Motor neuron (in vitro differentiated cells): ENCODE results near the gene ZNF362. TPM values are rescaled to one million over a fixed set of nuclear protein-coding genes. Genes with fewer than 3 reads are reported as not detected.
A peak's percentile ranks its signal among the peaks of the same experiment; 100 is the strongest.

Experiments used
- ATAC-seq, 8 experiments: fragments of 200-7000 bp; cut with Tn5 transposase; replicated peaks in 6 of 8; 2 replicates each; pipeline ENCODE4 v1.8.0; 2021; ENCODE audit warnings: mild to moderate bottlenecking in 8 of 8, moderate library complexity in 8 of 8
- H3K27ac ChIP-seq, 2 donors: fragments of 250-450 bp; sonication (Bioruptor Pico); 2 replicates each; pipeline ENCODE4 v1.9.0; 2021; ENCODE audit warnings: antibody characterized with exemption in 2 of 2, mild to moderate bottlenecking in 2 of 2, moderate library complexity in 1 of 2
- H3K4me1 ChIP-seq, 2 donors: fragments of 250-450 bp; sonication (Bioruptor Pico); replicated peaks in 1 of 2; 2 replicates each; pipeline ENCODE4 v1.6.1; 2021; ENCODE audit warnings: antibody characterized with exemption in 2 of 2, mild to moderate bottlenecking in 2 of 2, moderate library complexity in 1 of 2
- H3K4me3 ChIP-seq, 5 donors: fragments of 250-450 bp; sonication (Bioruptor Pico); 2 replicates each; pipeline ENCODE4 v1.9.0; 2021; ENCODE audit warnings: antibody characterized with exemption in 5 of 5, mild to moderate bottlenecking in 5 of 5, moderate library complexity in 4 of 5
- WGBS, 10 experiments: fragments of 450-650 bp; shearing (Covaris generic); methylation state at CpG; one replicate each; pipeline ENCODE4 v1.0.0; 2022; 5-methylcytosine and 5-hydroxymethylcytosine counted together
- in situ Hi-C, 9 experiments: fragments of 400-800 bp; cut with MboI; loops; one replicate each; pipeline ENCODE4 v1.15.0; 2021; ENCODE audit warnings: low sequenced_read_pairs in 9 of 9, low pct_unique_long_range_greater_than_20kb in 2 of 9; ENCODE audit not compliant: unreplicated experiment in 9 of 9
- total RNA-seq, 8 experiments: library from RNA; unstranded; fragments of 300-600 nt; gene quantifications; 2 replicates each; pipeline versions ENCODE4 v1.2.3 to v1.2.4, GENCODE V29; 2022

Gene ZNF362
- total RNA-seq, 8 experiments from 2014 or later: 4.4 to 31.7 (median 25.3) TPM

DNA sequence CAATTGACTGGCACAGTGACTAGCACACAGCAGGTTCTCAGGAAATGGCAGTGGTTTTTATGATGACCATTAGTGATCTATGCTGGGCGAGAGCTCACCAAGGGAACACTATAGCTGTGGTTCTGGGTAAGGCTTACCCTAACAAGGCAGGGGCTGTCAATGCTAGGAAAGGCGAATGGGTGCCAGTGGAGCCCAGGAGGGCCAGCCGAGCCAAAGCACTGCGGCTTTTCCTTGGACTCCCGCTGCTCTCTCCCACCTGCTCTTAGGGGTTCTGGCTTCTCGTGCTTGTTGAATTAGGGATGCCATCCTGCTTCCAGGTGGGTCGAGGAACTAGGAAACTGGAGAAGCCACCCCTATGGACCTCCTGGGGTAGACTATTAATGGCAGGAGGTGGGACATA lies 74.6 kb downstream of the ZNF362 start:
- Histone ChIP-seq H3K4me1 (no peaks in the 10 kb centered on the region), H3K4me3 (no peak overlapping the region), H3K27ac (no peak overlapping the region)
- WGBS, 10 experiments: 80 to 100% (median 100%) methylated on average over 1 to 6 of the region's 7 CpGs; no CpG with 5 or more reads in 2 of the 10 experiments
- ATAC-seq: no peak
- in situ Hi-C loops: no loop called here

GRCh38 chr1:33331444-33332356 lies 75.4 kb downstream of the ZNF362 start:
- Histone ChIP-seq H3K4me3 (no peak overlapping the region), H3K27ac (no peak overlapping the region), H3K4me1 (peaks cover 4 to 5% of the 10 kb centered on the region in 2 donors)
- ATAC-seq: no peak
- in situ Hi-C loops: no loop called here
- 57 to 100% (median 91%) methylated on average over 2 to 7 of the region's 10 CpGs; no CpG with 5 or more reads in 2 of the 10 experiments for WGBS, 10 experiments

- Histone ChIP-seq H3K4me1 (peaks cover 6 to 8% of the 10 kb centered on the region in 2 donors), H3K27ac (no peak overlapping the region), H3K4me3 (no peak overlapping the region)
- ATAC-seq: peak in 2 of 8 experiments; percentile 4 to 22
- 50 to 100% (median 95%) methylated on average over 1 to 9 of the region's 10 CpGs; no CpG with 5 or more reads in 4 of the 10 experiments for WGBS, 10 experiments
- in situ Hi-C loops: no loop called here
Measured at GRCh38 chr1:33332357-33332789, 76.1 kb downstream of the ZNF362 start.

- in situ Hi-C loops: no loop called here
- WGBS, 10 experiments: 61 to 100% (median 100%) methylated on average over 1 to 5 of the region's 5 CpGs; no CpG with 5 or more reads in 3 of the 10 experiments
- H3K27ac ChIP-seq: no peak overlapping the region
- ATAC-seq: peak in 1 of 8 experiments; percentile 1
- no peak overlapping the region for H3K4me3 ChIP-seq
- H3K4me1 ChIP-seq: peaks cover 11 to 13% of the 10 kb centered on the region in 2 donors
Measured at GRCh38 chr1:33332881-33333280, 76.6 kb downstream of the ZNF362 start.

- no peak overlapping the region for H3K27ac ChIP-seq
- 0 to 95% (median 76%) methylated on average over 1 to 17 of the region's 17 CpGs; no CpG with 5 or more reads in 1 of the 10 experiments for WGBS, 10 experiments
- H3K4me1 ChIP-seq: peaks cover 23 to 26% of the 10 kb centered on the region in 2 donors
- H3K4me3 ChIP-seq: no peak overlapping the region
- peak in 2 of 8 experiments; percentile 65 to 68 for ATAC-seq
- in situ Hi-C loops: no loop called here
Measured at GRCh38 chr1:33334081-33334552, 77.8 kb downstream of the ZNF362 start.

GRCh38 chr1:33335020-33335419 lies 78.7 kb downstream of the ZNF362 start:
- ATAC-seq: peak in 1 of 8 experiments; percentile 18
- 30 to 88% (median 82%) methylated on average over 1 to 4 of the region's 4 CpGs; no CpG with 5 or more reads in 1 of the 10 experiments for WGBS, 10 experiments
- Histone ChIP-seq H3K4me3 (no peak overlapping the region), H3K4me1 (peaks cover 32 to 35% of the 10 kb centered on the region in 2 donors), H3K27ac (no peak overlapping the region)
- in situ Hi-C loops: no loop called here

DNA sequence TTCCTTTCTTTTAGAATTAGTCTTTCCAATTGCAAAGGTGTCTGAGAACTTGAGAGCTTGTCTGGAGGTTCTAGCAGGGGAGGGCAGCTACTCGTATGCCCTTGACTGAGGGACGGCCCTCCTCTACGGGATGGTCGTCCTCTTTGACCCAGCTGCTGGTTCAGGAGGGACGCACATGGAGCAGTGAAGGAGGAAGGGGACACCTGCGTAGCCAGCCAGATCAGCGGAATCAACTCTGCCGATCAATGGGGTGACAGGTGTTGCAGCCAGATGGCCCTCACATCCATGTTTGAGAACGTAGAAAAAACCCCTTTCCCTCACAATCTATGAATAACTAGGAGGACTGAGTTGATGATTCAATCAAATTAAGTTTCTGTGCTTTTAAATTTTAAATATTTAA lies 80.3 kb downstream of the ZNF362 start:
- WGBS, 10 experiments: 0 to 86% (median 73%) methylated on average over 2 to 8 of the region's 9 CpGs
- Histone ChIP-seq H3K27ac (no peak overlapping the region), H3K4me1 (peaks cover 45 to 50% of the 10 kb centered on the region in 2 donors), H3K4me3 (no peak overlapping the region)
- in situ Hi-C loops: no loop called here
- ATAC-seq: no peak

DNA sequence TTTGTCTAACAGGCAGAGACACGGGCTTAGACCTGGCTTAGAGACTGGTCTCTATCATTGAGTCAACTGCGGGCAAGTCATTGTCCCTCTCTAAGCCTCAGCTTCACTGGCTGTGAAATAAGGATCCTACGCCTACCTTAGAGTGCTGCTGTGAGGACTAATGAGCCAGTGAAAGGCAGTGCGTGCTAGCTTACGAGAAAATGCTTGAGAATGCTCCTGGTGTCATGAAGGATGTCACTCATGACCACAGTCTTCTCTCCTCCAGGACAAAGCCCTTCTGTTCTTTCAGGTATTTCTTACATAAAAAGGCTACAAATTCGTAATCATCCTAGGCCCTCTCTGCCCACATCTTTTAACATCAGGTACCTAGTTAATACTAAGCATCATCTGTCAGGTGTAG lies 81.1 kb downstream of the ZNF362 start:
- ATAC-seq: no peak
- H3K27ac ChIP-seq: no peak overlapping the region

GRCh38 chr1:33338048-33338439 lies 81.8 kb downstream of the ZNF362 start:
- no peak overlapping the region for H3K4me3 ChIP-seq
- 0 to 100% (median 82%) methylated on average over 1 of the region's 1 CpG; no CpG with 5 or more reads in 4 of the 10 experiments for WGBS, 10 experiments
- in situ Hi-C loops: no loop called here

More for the DNA sequence above, 81.1 kb downstream of the ZNF362 start:
- in situ Hi-C loops: no loop called here
- Histone ChIP-seq H3K4me3 (no peak overlapping the region), H3K4me1 (peaks cover 53 to 59% of the 10 kb centered on the region in 2 donors)
- 73 to 100% (median 87%) methylated on average over 1 to 6 of the region's 6 CpGs; no CpG with 5 or more reads in 2 of the 10 experiments for WGBS, 10 experiments

GRCh38 chr1:33338440-33339211 lies 82.3 kb downstream of the ZNF362 start:
- peak in 6 of 8 experiments; percentile 1 to 44 (median 22) for ATAC-seq

More at GRCh38 chr1:33338048-33338439, 81.8 kb downstream of the ZNF362 start:
- H3K4me1 ChIP-seq: peaks cover 59 to 65% of the 10 kb centered on the region in 2 donors
- H3K27ac ChIP-seq: peak overlapping the region in 1 of 2 donors; percentile 66
- peak in 1 of 8 experiments; percentile 6 for ATAC-seq

DNA sequence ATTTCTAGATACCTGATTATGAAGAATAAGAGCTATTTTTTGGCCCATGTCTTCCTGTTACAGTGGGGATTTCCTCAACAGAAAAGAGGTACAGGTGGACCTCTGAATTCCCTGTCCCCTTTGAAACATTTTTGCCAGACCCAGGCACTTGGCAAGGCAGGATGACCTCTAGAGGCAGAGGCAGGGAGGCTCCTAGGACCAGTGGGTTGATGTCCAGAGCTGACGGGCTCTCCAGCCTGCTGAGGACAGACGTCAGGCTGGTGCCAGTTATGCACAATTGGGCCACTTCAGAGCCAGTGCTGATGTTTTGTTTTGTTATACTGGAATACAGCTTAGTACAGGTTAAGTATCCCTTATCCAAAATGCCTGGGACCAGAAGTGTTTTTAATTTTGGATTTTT lies 83.1 kb downstream of the ZNF362 start:
- ATAC-seq: no peak
- no peak overlapping the region for H3K4me3 ChIP-seq
- in situ Hi-C loops: no loop called here
- 40 to 100% (median 85%) methylated on average over 1 to 2 of the region's 2 CpGs; no CpG with 5 or more reads in 4 of the 10 experiments for WGBS, 10 experiments
- peaks cover 63 to 71% of the 10 kb centered on the region in 2 donors for H3K4me1 ChIP-seq
- H3K27ac ChIP-seq: peak overlapping the region in 1 of 2 donors; percentile 69

More at GRCh38 chr1:33338440-33339211, 82.3 kb downstream of the ZNF362 start:
- Histone ChIP-seq H3K4me3 (no peak overlapping the region), H3K27ac (peak overlapping the region; percentile 66 to 69), H3K4me1 (peaks cover 59 to 67% of the 10 kb centered on the region in 2 donors)
- 10 to 42% (median 27%) methylated on average over 1 to 11 of the region's 14 CpGs; no CpG with 5 or more reads in 3 of the 10 experiments for WGBS, 10 experiments
- in situ Hi-C loops: no loop called here

DNA sequence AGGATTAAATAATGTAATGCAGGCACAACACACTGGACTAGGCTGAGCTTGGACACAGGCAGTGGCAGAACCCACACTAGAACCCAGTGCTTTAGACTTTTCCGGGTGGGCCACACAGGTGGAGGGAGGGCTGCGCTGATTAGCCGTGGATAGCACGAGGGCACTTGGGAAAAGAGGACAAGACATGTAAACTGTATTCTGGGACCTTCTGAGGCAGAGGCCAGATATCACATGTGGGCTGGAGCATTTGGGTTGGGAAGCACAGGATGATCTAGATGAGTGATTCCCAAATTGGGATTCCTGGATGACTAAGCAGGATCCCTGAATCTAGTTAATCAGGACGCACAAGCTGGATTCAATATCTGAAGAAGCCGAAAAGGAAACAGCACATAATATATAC lies 84.9 kb downstream of the ZNF362 start:
- Histone ChIP-seq H3K4me1 (peaks cover 72 to 87% of the 10 kb centered on the region in 2 donors), H3K4me3 (no peak overlapping the region), H3K27ac (peak overlapping the region in 1 of 2 donors; percentile 25)
- in situ Hi-C loops: no loop called here
- no peak for ATAC-seq
- WGBS, 10 experiments: 47 to 96% (median 80%) methylated on average over 1 to 6 of the region's 6 CpGs; no CpG with 5 or more reads in 1 of the 10 experiments
